ENCODE data around the gene XAB2. TPM values are rescaled to one million over a fixed set of nuclear protein-coding genes. Genes with fewer than 3 reads are reported as not detected.

Gene XAB2
- total and polyA plus RNA-seq, 9 donors: 4.2 to 71.7 (median 50.8) TPM

GRCh38 chr19:7648265-7649014 is 19.1 kb upstream of the XAB2 start:
- TF ChIP-seq CTCF (IDR thresholded peaks at IDR 0.05) (no peak), POLR2A (IDR thresholded peaks at IDR 0.05) (no peak), EP300 (IDR thresholded peaks at IDR 0.05) (no peak)
- no peak overlapping the region for H3K4me3 ChIP-seq
- H3K4me1 ChIP-seq (ENCODE audit: insufficient read depth): no peaks in the 10 kb centered on the region
- no peak overlapping the region for H3K27ac ChIP-seq
- DNase-seq: no peak
- no peaks in the 10 kb centered on the region for H3K27me3 ChIP-seq
- H3K36me3 ChIP-seq: no peaks in the 10 kb centered on the region
- intact Hi-C loops (cut with DNase I): loop anchor here in 1 of 4 donors (10.0 kb wide), 1 partner anchor 156 kb away; no protein-coding TSS in a partner anchor
- 64 to 85% (median 68%) methylated on average over 15 of the region's 15 CpGs for WGBS, 3 donors
- H3K9me3 ChIP-seq: no peaks in the 10 kb centered on the region

GRCh38 chr19:7647156-7647555 is 17.8 kb upstream of the XAB2 start:
- no peak for DNase-seq
- H3K27me3 ChIP-seq: no peaks in the 10 kb centered on the region
- 84 to 92% (median 88%) methylated on average over 26 of the region's 26 CpGs for WGBS, 3 donors
- H3K27ac ChIP-seq: no peak overlapping the region
- intact Hi-C loops (cut with DNase I): loop anchor here in 1 of 4 donors (10.0 kb wide), 1 partner anchor 158 kb away; no protein-coding TSS in a partner anchor
- no peaks in the 10 kb centered on the region for H3K9me3 ChIP-seq
- H3K4me3 ChIP-seq: no peak overlapping the region
- H3K4me1 ChIP-seq (ENCODE audit: insufficient read depth): no peaks in the 10 kb centered on the region
- H3K36me3 ChIP-seq: no peaks in the 10 kb centered on the region
- TF ChIP-seq POLR2A (IDR thresholded peaks at IDR 0.05) (no peak), EP300 (IDR thresholded peaks at IDR 0.05) (no peak), CTCF (IDR thresholded peaks at IDR 0.05) (no peak)

GRCh38 chr19:7646426-7646700 is 17.0 kb upstream of the XAB2 start:
- no peaks in the 10 kb centered on the region for H3K9me3 ChIP-seq
- WGBS, 3 donors: 84% methylated on average over 8 of the region's 8 CpGs
- intact Hi-C loops (cut with DNase I): loop anchor here in 1 of 4 donors (10.0 kb wide), 1 partner anchor 158 kb away; no protein-coding TSS in a partner anchor
- no peaks in the 10 kb centered on the region for H3K27me3 ChIP-seq
- TF ChIP-seq CTCF (IDR thresholded peaks at IDR 0.05) (no peak), EP300 (IDR thresholded peaks at IDR 0.05) (no peak), POLR2A (IDR thresholded peaks at IDR 0.05) (no peak)
- no peak for DNase-seq
- no peaks in the 10 kb centered on the region for H3K36me3 ChIP-seq
- no peaks in the 10 kb centered on the region for H3K4me1 ChIP-seq (ENCODE audit: insufficient read depth)
- no peak overlapping the region for H3K4me3 ChIP-seq
- H3K27ac ChIP-seq: no peak overlapping the region

GRCh38 chr19:7645656-7646425 is 16.5 kb upstream of the XAB2 start:
- Histone ChIP-seq H3K9me3 (no peaks in the 10 kb centered on the region), H3K36me3 (no peaks in the 10 kb centered on the region), H3K4me1 (ENCODE audit: insufficient read depth) (no peaks in the 10 kb centered on the region), H3K27me3 (no peaks in the 10 kb centered on the region), H3K4me3 (no peak overlapping the region), H3K27ac (no peak overlapping the region)
- DNase-seq: no peak
- TF ChIP-seq POLR2A (IDR thresholded peaks at IDR 0.05) (no peak), EP300 (IDR thresholded peaks at IDR 0.05) (no peak), CTCF (IDR thresholded peaks at IDR 0.05) (no peak)
- intact Hi-C loops (cut with DNase I): loop anchor here in 1 of 4 donors (10.0 kb wide), 1 partner anchor 159 kb away; no protein-coding TSS in a partner anchor
- WGBS, 3 donors: 57 to 64% (median 62%) methylated on average over 20 of the region's 20 CpGs

All from ovary (tissue), 9 donors.